ENCODE data around the gene MRPL42.
"Not testable (repeated sequence)": the region's sequence is repeated elsewhere in the genome, so short reads cannot be mapped to it uniquely, and the experiment has no call there.

MRPL42 gene

GRCh38 chr12:93550748-93551611 is 83.7 kb downstream of the MRPL42 start:
- DNase-seq, result no peak

GRCh38 chr12:93552427-93552826 is 85.1 kb downstream of the MRPL42 start:
- no peak for DNase-seq

GRCh38 chr12:93557879-93558278 is 90.6 kb downstream of the MRPL42 start:
- DNase-seq, result not testable (repeated sequence)

- DNase-seq, result not testable (repeated sequence)
Observed at GRCh38 chr12:93558685-93559084, 91.4 kb downstream of the MRPL42 start.

GRCh38 chr12:93563807-93564538 is 96.7 kb downstream of the MRPL42 start:
- DNase-seq, result no peak

GRCh38 chr12:93565760-93566159 is 98.4 kb downstream of the MRPL42 start:
- DNase-seq, result no peak

All from effector CD8-positive, alpha-beta T cell (primary cell).